IMR-90 (cell line): ENCODE data around the gene CACNA1D. TPM values are rescaled to one million over a fixed set of nuclear protein-coding genes. Genes with fewer than 3 reads are reported as not detected.

ENCODE experiments used
- ATAC-seq: fragments of 200-7000 bp; cut with Tn5 transposase; 2 replicates; pipeline ENCODE4 v1.9.1; 2020; ENCODE audit warnings: low read depth, mild to moderate bottlenecking, moderate library complexity
- BruUV-seq: library from RNA; stranded (reverse); fragments of 400-500 nt; replicated peaks from 2 replicates; lab custom pipeline; 2021; lab: Mats Ljungman, UMichigan
- CTCF ChIA-PET: fragments of 300-600 bp; formaldehyde crosslinking; extraction: SDS; loops from one replicate; lab custom pipeline; 2021; ENCODE audit warnings: antibody characterized with exemption; lab: Yijun Ruan, JAX
- POLR2A ChIA-PET: fragments of 300-600 bp; sonication (Branson Sonifier 250); formaldehyde crosslinking; loops from one replicate; lab custom pipeline; 2022; ENCODE audit warnings: antibody characterized with exemption; ENCODE audit not compliant: unreplicated experiment; lab: Charles Lee
- DNase-seq: peaks from one replicate; pipeline ENCODE4 v3.0.0; 2013
- H2AFZ ChIP-seq: replicated peaks from 2 replicates; pipeline ENCODE3; 2013; ENCODE audit warnings: low read length, mild to moderate bottlenecking; ENCODE audit not compliant: poor library complexity
- H2AK5ac ChIP-seq: 2 replicates; pipeline ENCODE4 v1.6.1; 2013; ENCODE audit warnings: low read depth, low read length, inconsistent platforms
- H2AK9ac ChIP-seq: replicated peaks from 2 replicates; pipeline ENCODE3; 2013; ENCODE audit warnings: mild to moderate bottlenecking, low read depth, low read length, moderate library complexity; ENCODE audit not compliant: poor library complexity
- H2BK120ac ChIP-seq: 2 replicates; pipeline ENCODE4 v1.6.1; 2013; ENCODE audit warnings: low read depth, low read length, inconsistent platforms
- H2BK15ac ChIP-seq: 3 replicates; pipeline ENCODE4 v1.6.1; 2013; ENCODE audit warnings: low read depth, low read length, inconsistent platforms
- H2BK20ac ChIP-seq: 2 replicates; pipeline ENCODE4 v1.6.1; 2013; ENCODE audit warnings: low read depth, mild to moderate bottlenecking, inconsistent platforms, low read length, moderate library complexity
- H2BK5ac ChIP-seq: 2 replicates; pipeline ENCODE4 v1.6.1; 2013; ENCODE audit warnings: mild to moderate bottlenecking, low read depth, low read length, inconsistent platforms; ENCODE audit not compliant: poor library complexity, severe bottlenecking
- H3K14ac ChIP-seq: replicated peaks from 2 replicates; pipeline ENCODE4 v1.6.1; 2013; ENCODE audit warnings: low read depth, low read length, inconsistent platforms
- H3K18ac ChIP-seq: 2 replicates; pipeline ENCODE4 v1.6.1; 2013; ENCODE audit warnings: low read depth, low read length, control low read depth
- H3K23ac ChIP-seq: 2 replicates; pipeline ENCODE4 v1.6.1; 2013; ENCODE audit warnings: low read depth, low read length, inconsistent platforms
- H3K27ac ChIP-seq: 2 replicates; pipeline ENCODE4 v1.5.1; 2013; ENCODE audit warnings: mild to moderate bottlenecking, control low read depth, low read length; ENCODE audit not compliant: insufficient read depth
- H3K27me3 ChIP-seq: 2 replicates; pipeline ENCODE4 v1.6.1; 2013; ENCODE audit warnings: low read length; ENCODE audit not compliant: control insufficient read depth, insufficient read depth
- H3K36me3 ChIP-seq: 2 replicates; pipeline ENCODE4 v1.6.1; 2013; ENCODE audit warnings: low read length, mixed read lengths; ENCODE audit not compliant: control insufficient read depth, insufficient read depth
- H3K4ac ChIP-seq: 2 replicates; pipeline ENCODE4 v1.6.1; 2013; ENCODE audit warnings: low read depth, low read length, inconsistent platforms
- H3K4me1 ChIP-seq: 2 replicates; pipeline ENCODE4 v1.6.1; 2013; ENCODE audit warnings: low read length, mixed read lengths; ENCODE audit not compliant: control insufficient read depth, insufficient read depth
- H3K4me2 ChIP-seq: 2 replicates; pipeline ENCODE4 v1.6.1; 2013; ENCODE audit warnings: low read depth, mild to moderate bottlenecking, control low read depth, low read length, moderate library complexity
- H3K4me3 ChIP-seq: 2 replicates; pipeline ENCODE4 v1.5.1; 2013; ENCODE audit warnings: low read depth, mild to moderate bottlenecking, control low read depth, low read length, moderate library complexity; ENCODE audit not compliant: insufficient read depth
- H3K56ac ChIP-seq: 2 replicates; pipeline ENCODE4 v1.6.1; 2013; ENCODE audit warnings: low read length, inconsistent platforms; ENCODE audit not compliant: insufficient read depth; ENCODE audit errors: extremely low read depth
- H3K79me1 ChIP-seq, 2 experiments: 2 replicates each; pipeline ENCODE4 v1.6.1; 2013; ENCODE audit warnings: low read length in 2 of 2, inconsistent platforms in 1 of 2, low read depth in 1 of 2
- H3K9ac ChIP-seq: 2 replicates; pipeline ENCODE4 v1.6.1; 2013; ENCODE audit warnings: low read depth, low read length, control low read depth
- H3K9me1 ChIP-seq: 2 replicates; pipeline ENCODE4 v1.6.1; 2013; ENCODE audit warnings: low read length, inconsistent platforms; ENCODE audit not compliant: insufficient read depth
- H3K9me3 ChIP-seq: 2 replicates; pipeline ENCODE4 v1.6.1; 2013; ENCODE audit warnings: low read length; ENCODE audit not compliant: control insufficient read depth, insufficient read depth
- H4K20me1 ChIP-seq: 2 replicates; pipeline ENCODE4 v1.6.1; 2013; ENCODE audit warnings: low read length, inconsistent platforms; ENCODE audit not compliant: insufficient read depth
- H4K5ac ChIP-seq: 2 replicates; pipeline ENCODE4 v1.6.1; 2013; ENCODE audit warnings: mild to moderate bottlenecking, low read depth, low read length, control low read depth
- H4K8ac ChIP-seq, 2 experiments: 2 replicates each; pipeline ENCODE4 v1.6.1; 2013; ENCODE audit warnings: low read depth in 2 of 2, low read length in 2 of 2, control low read depth in 1 of 2, inconsistent platforms in 1 of 2
- H4K91ac ChIP-seq: 2 replicates; pipeline ENCODE4 v1.6.1; 2013; ENCODE audit warnings: low read depth, low read length, inconsistent platforms; ENCODE audit not compliant: insufficient read depth
- BHLHE40 ChIP-seq: fragments of 150-350 bp; IDR thresholded peaks from 2 replicates; pipeline ENCODE4 v1.6.1; 2016; ENCODE audit warnings: mild to moderate bottlenecking, low read depth, low read length
- CEBPB ChIP-seq: IDR thresholded peaks from 2 replicates; pipeline ENCODE4 v1.6.1; 2012; ENCODE audit warnings: low read depth, low read length, improper control_type of control experiment
- CHD1 ChIP-seq: IDR thresholded peaks from 2 replicates; pipeline ENCODE4 v1.6.1; 2012; ENCODE audit warnings: low read depth, low read length, improper control_type of control experiment
- FOS ChIP-seq: fragments of 150-350 bp; IDR thresholded peaks from 2 replicates; pipeline ENCODE4 v1.6.1; 2016; ENCODE audit warnings: low read depth, low read length
- NFE2L2 ChIP-seq: fragments of 150-350 bp; IDR thresholded peaks from 2 replicates; pipeline ENCODE4 v1.6.1; 2016; ENCODE audit warnings: low read depth, mild to moderate bottlenecking, low read length
- POLR2A ChIP-seq: IDR thresholded peaks from 2 replicates; pipeline ENCODE4 v1.6.1; 2012; ENCODE audit warnings: mild to moderate bottlenecking, low read depth, low read length
- RAD21 ChIP-seq: IDR thresholded peaks from 2 replicates; pipeline ENCODE4 v1.6.1; 2012; ENCODE audit warnings: low read length, improper control_type of control experiment
- RCOR1 ChIP-seq: IDR thresholded peaks from 2 replicates; pipeline ENCODE4 v1.6.1; 2012; ENCODE audit warnings: mild to moderate bottlenecking, low read length, improper control_type of control experiment; ENCODE audit not compliant: insufficient replicate concordance
- RFX5 ChIP-seq: IDR thresholded peaks from 2 replicates; pipeline ENCODE4 v1.8.0; 2012; ENCODE audit warnings: low read depth, mild to moderate bottlenecking, low read length, moderate library complexity
- WGBS, 2 experiments: methylation state at CpG; one replicate each; pipeline versions ENCODE4 v1.1.5 to v1.1.7; 2013; ENCODE audit warnings: missing lambda C conversion rate in 2 of 2; ENCODE audit not compliant: insufficient read length in 1 of 2; ENCODE audit errors: extremely low coverage in 2 of 2; 5-methylcytosine and 5-hydroxymethylcytosine counted together
- dilution Hi-C: fragments of 300-500 bp; cut with HindIII; formaldehyde crosslinking; loops from one replicate; pipeline ENCODE4 v1.14.3; 2018; ENCODE audit warnings: low sequenced_read_pairs; ENCODE audit not compliant: unreplicated experiment
- in situ Hi-C: fragments of 300-500 bp; cut with MboI; formaldehyde crosslinking; loops from 3 replicates; pipeline ENCODE4 v1.14.3; 2019; ENCODE audit warnings: low sequenced_read_pairs, inconsistent platforms, mixed read lengths
- intact Hi-C: fragments of 100-400 bp; cut with micrococcal nuclease; formaldehyde crosslinking; loops from 2 replicates; pipeline ENCODE4 v1.10.0; 2022
- polyA plus RNA-seq, 3 experiments: library from polyadenylated mRNA; depleted of rRNA; stranded (reverse); fragments of >200 nt; gene quantifications; 2 replicates each; pipeline ENCODE4 v1.2.3, GENCODE V29; 2012; ENCODE audit warnings: low replicate concordance in 1 of 3
- total RNA-seq: library from RNA; depleted of rRNA; stranded (reverse); fragments of >200 nt; gene quantifications from 2 replicates; pipeline ENCODE4 v1.2.3, GENCODE V29; 2012
- TF ChIP-seq, protein P1 (sequence below): fragments of 150-350 bp; IDR thresholded peaks from 2 replicates; pipeline ENCODE4 v1.6.1; 2017; ENCODE audit warnings: mild to moderate bottlenecking, antibody characterized with exemption, low read length, low read depth

The CACNA1D gene
- total and polyA plus RNA-seq, 2 of the 4 experiments (the other 2 are of a cell fraction), result 0.07 TPM; not detected in 1

DNA sequence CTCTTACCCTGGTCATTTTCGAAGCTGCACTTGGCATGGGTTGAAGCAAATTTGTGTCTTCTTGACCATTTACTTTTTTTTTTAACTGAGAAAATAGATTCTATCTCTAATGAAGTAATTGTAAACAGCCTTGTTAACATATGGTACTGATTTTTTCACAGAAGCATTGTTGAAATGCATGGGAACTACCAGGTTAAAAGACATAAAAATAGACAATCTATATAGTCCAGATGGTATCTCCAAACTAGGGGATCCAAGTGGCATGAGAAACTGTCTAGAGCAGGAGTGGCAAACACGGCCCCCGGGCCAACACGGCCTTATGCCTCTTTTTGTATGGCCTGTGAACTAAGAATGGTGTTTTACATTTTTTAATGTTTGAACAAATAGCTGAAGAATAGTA, 41.9 kb downstream of the CACNA1D start:
- H3K79me1 ChIP-seq, result no peaks in the 10 kb centered on the region
- BruUV-seq, result no TSS peak

More for the DNA sequence above, 41.9 kb downstream of the CACNA1D start:
- Histone ChIP-seq H2BK5ac (no peak overlapping the region), H4K8ac (no peak overlapping the region), H3K27ac (no peak overlapping the region), H2BK20ac (no peak overlapping the region), H3K36me3 (no peaks in the 10 kb centered on the region), H2BK120ac (no peak overlapping the region), H3K4me1 (no peaks in the 10 kb centered on the region), H3K4ac (no peak overlapping the region), H3K4me3 (no peak overlapping the region), H2AK9ac (no peak overlapping the region), H2BK15ac (no peak overlapping the region), H4K5ac (no peak overlapping the region), H4K20me1 (no peaks in the 10 kb centered on the region), H3K9me1 (no peaks in the 10 kb centered on the region), H3K9ac (no peak overlapping the region), H3K18ac (no peak overlapping the region), H3K27me3 (no peaks in the 10 kb centered on the region), H3K23ac (no peak overlapping the region), H3K9me3 (no peaks in the 10 kb centered on the region), H2AK5ac (no peak overlapping the region), H3K14ac (no peak overlapping the region), H3K56ac (no peak overlapping the region), H2AFZ (no peak overlapping the region), H3K4me2 (no peak overlapping the region), H4K91ac (no peak overlapping the region)
- no peak for TF ChIP-seq BHLHE40
- no peak for TF ChIP-seq RCOR1
- TF ChIP-seq, protein P1, sequence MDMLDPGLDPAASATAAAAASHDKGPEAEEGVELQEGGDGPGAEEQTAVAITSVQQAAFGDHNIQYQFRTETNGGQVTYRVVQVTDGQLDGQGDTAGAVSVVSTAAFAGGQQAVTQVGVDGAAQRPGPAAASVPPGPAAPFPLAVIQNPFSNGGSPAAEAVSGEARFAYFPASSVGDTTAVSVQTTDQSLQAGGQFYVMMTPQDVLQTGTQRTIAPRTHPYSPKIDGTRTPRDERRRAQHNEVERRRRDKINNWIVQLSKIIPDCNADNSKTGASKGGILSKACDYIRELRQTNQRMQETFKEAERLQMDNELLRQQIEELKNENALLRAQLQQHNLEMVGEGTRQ, result no peak
- no peak for TF ChIP-seq NFE2L2
- TF ChIP-seq RFX5, result no peak
- TF ChIP-seq CEBPB, result no peak
- TF ChIP-seq RAD21, result no peak
- TF ChIP-seq CHD1, result no peak
- no peak for TF ChIP-seq FOS
- TF ChIP-seq POLR2A, result no peak
- ChIA-PET CTCF (no interaction called here), POLR2A (no interaction called here)
- intact Hi-C loops, result no loop called here
- WGBS, 2 experiments, result no CpG with 5 or more reads among the region's 4 CpGs
- dilution Hi-C loops, result no loop called here
- no peak for ATAC-seq
- DNase-seq, result no peak
- in situ Hi-C loops, result no loop called here
